ENCODE results near the gene KCNS3.

Gene KCNS3

GRCh38 chr2:17878281-17879136, at the start of gene KCNS3:
Gene KCNS3, plus strand, starts transcription at chr2:17878667. Its CDS starts 52,342 bp downstream, at chr2:17931009.
- no peaks in the 10 kb centered on the region for H3K36me3 ChIP-seq (ENCODE audit: insufficient read depth, low read length)
- H3K4me1 ChIP-seq (ENCODE audit: insufficient read depth, low read length) = no peaks in the 10 kb centered on the region
- no peak within 1 kb of the TSS for H3K27ac ChIP-seq (ENCODE audit: low read depth, low read length)
- peaks cover 0 to 14% of the 10 kb centered on the region in 2 donors for H3K27me3 ChIP-seq (ENCODE audit: control insufficient read depth in 1 of 2, insufficient read depth in 2 of 2, low read length in 2 of 2)
- H3K4me3 ChIP-seq (ENCODE audit: low read depth in 1 of 2, low read length in 2 of 2) = peak within 1 kb of the TSS; percentile 58 to 77
- no peaks in the 10 kb centered on the region for H3K9me3 ChIP-seq (ENCODE audit: low read length)
- no peak within 1 kb of the TSS for H3K9ac ChIP-seq (ENCODE audit: low read length)

- H3K4me3 ChIP-seq (ENCODE audit: low read depth in 1 of 2, low read length in 2 of 2) = peak overlapping the region in 1 of 2 donors; percentile 0
- H3K36me3 ChIP-seq (ENCODE audit: insufficient read depth, low read length) = no peaks in the 10 kb centered on the region
- H3K9me3 ChIP-seq (ENCODE audit: low read length) = no peaks in the 10 kb centered on the region
- peaks cover 5 to 10% of the 10 kb centered on the region in 2 donors for H3K27me3 ChIP-seq (ENCODE audit: control insufficient read depth in 1 of 2, insufficient read depth in 2 of 2, low read length in 2 of 2)
- H3K9ac ChIP-seq (ENCODE audit: low read length) = no peak overlapping the region
- H3K27ac ChIP-seq (ENCODE audit: low read depth, low read length) = no peak overlapping the region
- peaks cover 8% of the 10 kb centered on the region for H3K4me1 ChIP-seq (ENCODE audit: insufficient read depth, low read length)
Measured at GRCh38 chr2:17830053-17831034, 48.1 kb upstream of the KCNS3 start.

- H3K36me3 ChIP-seq (ENCODE audit: insufficient read depth, low read length) = no peaks in the 10 kb centered on the region
- H3K4me3 ChIP-seq (ENCODE audit: low read depth in 1 of 2, low read length in 2 of 2) = no peak overlapping the region
- no peaks in the 10 kb centered on the region for H3K9me3 ChIP-seq (ENCODE audit: low read length)
- no peak overlapping the region for H3K27ac ChIP-seq (ENCODE audit: low read depth, low read length)
- no peak overlapping the region for H3K9ac ChIP-seq (ENCODE audit: low read length)
- peaks cover 4% of the 10 kb centered on the region for H3K4me1 ChIP-seq (ENCODE audit: insufficient read depth, low read length)
- H3K27me3 ChIP-seq (ENCODE audit: control insufficient read depth in 1 of 2, insufficient read depth in 2 of 2, low read length in 2 of 2) = peaks cover 1 to 8% of the 10 kb centered on the region in 2 donors
Measured at GRCh38 chr2:17835516-17835915, 43.0 kb upstream of the KCNS3 start.

- Histone ChIP-seq H3K4me1 (ENCODE audit: insufficient read depth, low read length) (no peaks in the 10 kb centered on the region), H3K27me3 (ENCODE audit: control insufficient read depth in 1 of 2, insufficient read depth in 2 of 2, low read length in 2 of 2) (no peaks in the 10 kb centered on the region), H3K9ac (ENCODE audit: low read length) (no peak overlapping the region), H3K36me3 (ENCODE audit: insufficient read depth, low read length) (no peaks in the 10 kb centered on the region), H3K4me3 (ENCODE audit: low read depth in 1 of 2, low read length in 2 of 2) (no peak overlapping the region), H3K27ac (ENCODE audit: low read depth, low read length) (no peak overlapping the region), H3K9me3 (ENCODE audit: low read length) (no peaks in the 10 kb centered on the region)
Measured at GRCh38 chr2:17839959-17840358, 38.5 kb upstream of the KCNS3 start.

GRCh38 chr2:17843457-17843856, 35.0 kb upstream of the KCNS3 start:
- H3K27me3 ChIP-seq (ENCODE audit: control insufficient read depth in 1 of 2, insufficient read depth in 2 of 2, low read length in 2 of 2) = no peaks in the 10 kb centered on the region
- H3K4me1 ChIP-seq (ENCODE audit: insufficient read depth, low read length) = no peaks in the 10 kb centered on the region
- no peaks in the 10 kb centered on the region for H3K36me3 ChIP-seq (ENCODE audit: insufficient read depth, low read length)
- H3K9me3 ChIP-seq (ENCODE audit: low read length) = no peaks in the 10 kb centered on the region
- H3K9ac ChIP-seq (ENCODE audit: low read length) = no peak overlapping the region
- no peak overlapping the region for H3K4me3 ChIP-seq (ENCODE audit: low read depth in 1 of 2, low read length in 2 of 2)
- H3K27ac ChIP-seq (ENCODE audit: low read depth, low read length) = no peak overlapping the region

GRCh38 chr2:17845806-17846205, 32.7 kb upstream of the KCNS3 start:
- H3K27ac ChIP-seq (ENCODE audit: low read depth, low read length) = no peak overlapping the region
- H3K9ac ChIP-seq (ENCODE audit: low read length) = no peak overlapping the region
- no peaks in the 10 kb centered on the region for H3K27me3 ChIP-seq (ENCODE audit: control insufficient read depth in 1 of 2, insufficient read depth in 2 of 2, low read length in 2 of 2)
- H3K4me1 ChIP-seq (ENCODE audit: insufficient read depth, low read length) = no peaks in the 10 kb centered on the region
- H3K36me3 ChIP-seq (ENCODE audit: insufficient read depth, low read length) = no peaks in the 10 kb centered on the region
- H3K4me3 ChIP-seq (ENCODE audit: low read depth in 1 of 2, low read length in 2 of 2) = no peak overlapping the region
- no peaks in the 10 kb centered on the region for H3K9me3 ChIP-seq (ENCODE audit: low read length)

- Histone ChIP-seq H3K27ac (ENCODE audit: low read depth, low read length) (no peak overlapping the region), H3K4me3 (ENCODE audit: low read depth in 1 of 2, low read length in 2 of 2) (no peak overlapping the region), H3K27me3 (ENCODE audit: control insufficient read depth in 1 of 2, insufficient read depth in 2 of 2, low read length in 2 of 2) (no peaks in the 10 kb centered on the region), H3K36me3 (ENCODE audit: insufficient read depth, low read length) (no peaks in the 10 kb centered on the region), H3K4me1 (ENCODE audit: insufficient read depth, low read length) (peaks cover under 1% of the 10 kb centered on the region), H3K9me3 (ENCODE audit: low read length) (no peaks in the 10 kb centered on the region), H3K9ac (ENCODE audit: low read length) (no peak overlapping the region)
Measured at GRCh38 chr2:17846676-17847075, 31.8 kb upstream of the KCNS3 start.

GRCh38 chr2:17847236-17847635, 31.2 kb upstream of the KCNS3 start:
- peaks cover 4% of the 10 kb centered on the region for H3K4me1 ChIP-seq (ENCODE audit: insufficient read depth, low read length)
- H3K36me3 ChIP-seq (ENCODE audit: insufficient read depth, low read length) = no peaks in the 10 kb centered on the region
- no peak overlapping the region for H3K4me3 ChIP-seq (ENCODE audit: low read depth in 1 of 2, low read length in 2 of 2)
- no peak overlapping the region for H3K27ac ChIP-seq (ENCODE audit: low read depth, low read length)
- no peak overlapping the region for H3K9ac ChIP-seq (ENCODE audit: low read length)
- no peaks in the 10 kb centered on the region for H3K9me3 ChIP-seq (ENCODE audit: low read length)
- no peaks in the 10 kb centered on the region for H3K27me3 ChIP-seq (ENCODE audit: control insufficient read depth in 1 of 2, insufficient read depth in 2 of 2, low read length in 2 of 2)

GRCh38 chr2:17849275-17849674, 29.2 kb upstream of the KCNS3 start:
- H3K9ac ChIP-seq (ENCODE audit: low read length) = no peak overlapping the region
- no peaks in the 10 kb centered on the region for H3K27me3 ChIP-seq (ENCODE audit: control insufficient read depth in 1 of 2, insufficient read depth in 2 of 2, low read length in 2 of 2)
- H3K4me1 ChIP-seq (ENCODE audit: insufficient read depth, low read length) = peaks cover 4% of the 10 kb centered on the region
- no peaks in the 10 kb centered on the region for H3K9me3 ChIP-seq (ENCODE audit: low read length)
- no peaks in the 10 kb centered on the region for H3K36me3 ChIP-seq (ENCODE audit: insufficient read depth, low read length)
- no peak overlapping the region for H3K27ac ChIP-seq (ENCODE audit: low read depth, low read length)
- no peak overlapping the region for H3K4me3 ChIP-seq (ENCODE audit: low read depth in 1 of 2, low read length in 2 of 2)

- Histone ChIP-seq H3K27me3 (ENCODE audit: control insufficient read depth in 1 of 2, insufficient read depth in 2 of 2, low read length in 2 of 2) (no peaks in the 10 kb centered on the region), H3K9ac (ENCODE audit: low read length) (no peak overlapping the region)
Measured at GRCh38 chr2:17850151-17850550, 28.3 kb upstream of the KCNS3 start.

More at GRCh38 chr2:17850151-17850550, 28.3 kb upstream of the KCNS3 start:
- Histone ChIP-seq H3K4me1 (ENCODE audit: insufficient read depth, low read length) (peaks cover 4% of the 10 kb centered on the region), H3K9me3 (ENCODE audit: low read length) (no peaks in the 10 kb centered on the region), H3K27ac (ENCODE audit: low read depth, low read length) (no peak overlapping the region), H3K36me3 (ENCODE audit: insufficient read depth, low read length) (no peaks in the 10 kb centered on the region), H3K4me3 (ENCODE audit: low read depth in 1 of 2, low read length in 2 of 2) (no peak overlapping the region)
